GM19240 (cell line): Measurements from ENCODE around the gene SPATA45.

ENCODE experiments used
- DNase-seq: peaks from one replicate; pipeline ENCODE4 v3.0.0; 2011; ENCODE audit warnings: low spot score; ENCODE audit not compliant: insufficient read length

Gene SPATA45

DNA sequence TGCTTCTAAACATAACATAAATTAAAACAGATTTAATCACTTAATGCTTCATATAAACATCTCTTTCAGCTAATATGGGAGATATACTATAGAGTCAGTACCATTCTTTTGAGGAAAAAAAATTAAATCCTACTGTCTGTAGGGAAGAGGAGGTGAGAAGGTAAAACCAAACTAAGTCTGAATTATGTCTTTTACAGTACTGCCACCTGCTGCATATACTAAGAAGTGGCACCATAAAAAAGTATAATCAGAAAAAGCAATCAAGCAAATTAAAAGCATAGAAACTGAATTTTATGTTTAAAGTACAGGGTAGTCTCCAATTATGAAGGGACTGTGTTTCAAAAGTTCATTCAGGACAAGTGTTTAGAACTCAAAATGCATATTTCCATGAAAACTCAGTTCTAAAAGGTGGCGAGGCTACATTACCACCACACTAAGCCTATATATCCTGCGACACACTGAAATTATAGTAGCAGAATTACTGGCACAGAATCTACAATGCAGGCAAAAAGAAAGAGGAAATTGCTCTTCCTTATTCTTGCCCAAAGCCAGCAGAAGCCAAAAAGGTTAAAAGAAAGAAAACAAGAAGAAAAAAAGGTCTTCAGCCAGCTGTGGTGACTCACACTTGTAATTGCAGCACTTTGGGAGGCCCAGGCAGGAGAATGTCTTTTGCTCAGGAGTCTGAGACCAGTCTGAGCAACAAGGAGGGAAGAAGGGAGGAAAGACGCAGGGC lies 64.9 kb downstream of the SPATA45 start:
- DNase-seq: no peak

DNA sequence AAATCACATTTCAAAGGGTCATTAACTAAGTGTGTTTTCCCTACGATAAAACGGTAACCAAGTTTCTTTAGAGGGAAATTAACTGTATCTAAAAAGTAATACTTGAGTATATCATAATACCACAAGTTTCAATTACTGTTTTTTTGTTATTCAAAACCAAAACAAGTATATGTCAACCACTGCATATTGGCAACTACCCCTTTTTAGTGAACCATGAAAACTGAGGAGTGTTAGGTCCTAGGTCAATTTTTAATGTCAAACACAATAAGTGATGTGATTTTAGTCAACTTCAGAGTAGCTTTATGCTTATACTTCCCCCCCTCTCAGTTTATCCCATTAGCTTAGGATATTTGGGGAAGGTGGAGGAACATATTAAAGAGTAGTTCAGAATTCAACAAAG lies 66.2 kb downstream of the SPATA45 start:
- DNase-seq: no peak

DNA sequence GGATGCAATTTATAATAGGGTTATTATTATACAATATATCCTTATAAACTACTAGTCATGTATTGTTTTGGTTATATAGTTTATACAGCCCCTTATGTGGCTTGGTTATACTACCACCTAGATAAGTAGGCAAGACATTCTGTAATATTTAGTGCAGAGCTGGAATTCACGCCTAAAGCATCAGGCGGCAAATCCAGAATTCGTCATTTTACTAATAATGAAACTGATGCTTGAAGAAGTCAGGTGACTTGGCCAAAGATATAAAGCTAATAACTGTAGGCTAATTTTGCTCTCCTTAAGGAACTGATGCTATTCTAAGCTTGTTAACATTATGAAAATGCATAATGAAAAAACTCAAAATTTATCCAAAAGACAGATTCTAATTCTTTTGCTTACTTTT lies 66.7 kb downstream of the SPATA45 start:
- DNase-seq: no peak
